Tibial artery (tissue), 4 donors: ENCODE measurements around the gene MORN5.

ENCODE experiments used
- DNase-seq, 2 donors: peaks; one replicate each; pipeline ENCODE4 v3.0.0-alpha.2; 2019
- H3K27ac ChIP-seq, 2 donors: fragments of 200-600 bp; sonication (generic) in 1 of 2; 1 replicate in 1 of 2; 2 replicates in 1 of 2; pipeline ENCODE4 v1.5.1; 2018 to 2019; ENCODE audit warnings: mild to moderate bottlenecking in 1 of 2
- H3K27me3 ChIP-seq, 2 donors: fragments of 200-600 bp; sonication (generic) in 1 of 2; one replicate each; pipeline versions ENCODE4 v1.5.1 to v1.6.0; 2016 to 2019
- H3K36me3 ChIP-seq, 3 donors: fragments of 200-600 bp; sonication (generic) in 2 of 3; one replicate each; pipeline ENCODE4 v1.5.1; 2016 to 2019; ENCODE audit warnings: mild to moderate bottlenecking in 2 of 3
- H3K4me1 ChIP-seq, 4 donors: fragments of 200-600 bp; sonication (generic) in 2 of 4; 1 replicate in 3 of 4; 2 replicates in 1 of 4; pipeline ENCODE4 v1.5.1; 2016 to 2019
- H3K4me3 ChIP-seq, 2 donors: fragments of 200-600 bp; sonication (generic) in 1 of 2; 1 replicate in 1 of 2; 2 replicates in 1 of 2; pipeline ENCODE4 v1.5.1; 2018 to 2019; ENCODE audit warnings: mild to moderate bottlenecking in 2 of 2
- H3K9me3 ChIP-seq, 3 donors: fragments of 200-600 bp; sonication (generic) in 1 of 3; one replicate each; pipeline ENCODE4 v1.5.1; 2016 to 2019
- CTCF ChIP-seq, 2 experiments: fragments of 200-600 bp in 1 of 2; fragments of 450-650 bp in 1 of 2; IDR thresholded peaks; one replicate each; pipeline ENCODE4 v1.5.1; 2017 to 2019; ENCODE audit warnings: antibody characterized with exemption in 2 of 2, mild to moderate bottlenecking in 1 of 2, moderate library complexity in 1 of 2
- intact Hi-C: fragments of 100-400 bp; cut with DNase I; formaldehyde crosslinking; loops from one replicate; pipeline ENCODE4 v1.15.0; 2023; ENCODE audit warnings: low total_unique reads

The MORN5 gene

DNA sequence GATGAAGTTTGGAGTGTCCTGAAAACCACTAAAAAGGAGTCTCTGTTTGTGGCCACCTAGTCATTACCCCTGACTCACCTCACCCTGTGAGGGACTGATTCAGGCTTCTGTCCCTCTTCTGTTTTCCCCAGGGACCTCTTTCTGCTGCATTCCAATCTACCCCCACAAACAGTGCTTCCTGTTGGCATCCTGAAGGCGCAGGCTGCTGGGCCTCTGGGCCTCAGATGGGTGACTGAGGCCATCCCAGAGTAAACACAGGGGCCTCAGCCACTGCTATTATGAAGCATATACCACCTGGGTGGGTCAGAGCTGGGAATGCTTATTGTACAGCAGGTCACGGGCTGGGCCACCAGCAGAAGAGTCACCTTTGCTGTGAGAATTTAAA lies 20.0 kb downstream of the MORN5 start:
- no peak for DNase-seq
- intact Hi-C loops: no loop called here
- Histone ChIP-seq H3K27me3 (peaks cover 0 to 27% of the 10 kb centered on the region in 2 donors), H3K9me3 (no peaks in the 10 kb centered on the region), H3K4me3 (no peak overlapping the region), H3K4me1 (no peaks in the 10 kb centered on the region), H3K36me3 (no peaks in the 10 kb centered on the region), H3K27ac (no peak overlapping the region)
- no peak for TF ChIP-seq CTCF (IDR thresholded peaks at IDR 0.05)

GRCh38 chr9:122180633-122181032 lies 20.9 kb downstream of the MORN5 start:
- Histone ChIP-seq H3K27me3 (peaks cover 0 to 22% of the 10 kb centered on the region in 2 donors), H3K4me3 (no peak overlapping the region), H3K4me1 (no peaks in the 10 kb centered on the region), H3K27ac (no peak overlapping the region), H3K36me3 (no peaks in the 10 kb centered on the region), H3K9me3 (no peaks in the 10 kb centered on the region)
- intact Hi-C loops: no loop called here
- TF ChIP-seq CTCF (IDR thresholded peaks at IDR 0.05): no peak
- no peak for DNase-seq

- no peak for TF ChIP-seq CTCF (IDR thresholded peaks at IDR 0.05)
- DNase-seq: no peak
- intact Hi-C loops: no loop called here
These were observed 23.8 kb downstream of the MORN5 start for GRCh38 chr9:122183501-122183900.

DNA sequence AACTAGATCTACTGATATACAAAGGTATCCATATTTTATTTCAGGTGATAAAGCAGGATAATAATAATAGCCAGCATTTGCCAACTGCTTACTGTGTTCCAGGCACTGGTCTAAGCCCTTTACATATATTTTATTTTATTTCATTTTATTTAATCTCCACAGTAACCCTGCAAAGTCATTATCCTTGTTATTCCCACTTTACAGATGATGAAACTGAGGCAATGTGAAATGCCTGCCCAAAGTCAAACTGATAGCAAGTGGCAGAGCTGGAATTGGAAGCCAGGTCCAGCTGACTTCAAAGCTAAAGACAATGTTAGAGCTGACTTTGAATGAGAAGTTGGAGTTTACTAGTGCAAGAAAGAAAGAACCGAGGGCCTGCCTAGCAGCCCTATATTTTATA lies 24.8 kb downstream of the MORN5 start:
- H3K27me3 ChIP-seq: peaks cover 0 to 15% of the 10 kb centered on the region in 2 donors
- no peak overlapping the region for H3K27ac ChIP-seq
- H3K9me3 ChIP-seq: no peaks in the 10 kb centered on the region
- no peaks in the 10 kb centered on the region for H3K4me1 ChIP-seq
- no peaks in the 10 kb centered on the region for H3K36me3 ChIP-seq
- H3K4me3 ChIP-seq: no peak overlapping the region
- no peak for TF ChIP-seq CTCF (IDR thresholded peaks at IDR 0.05)
- intact Hi-C loops: no loop called here
- DNase-seq: no peak

More at GRCh38 chr9:122183501-122183900, 23.8 kb downstream of the MORN5 start:
- H3K27me3 ChIP-seq: peaks cover 0 to 15% of the 10 kb centered on the region in 2 donors
- H3K36me3 ChIP-seq: no peaks in the 10 kb centered on the region
- no peaks in the 10 kb centered on the region for H3K9me3 ChIP-seq
- H3K27ac ChIP-seq: no peak overlapping the region
- H3K4me3 ChIP-seq: no peak overlapping the region
- no peaks in the 10 kb centered on the region for H3K4me1 ChIP-seq

- intact Hi-C loops: no loop called here
- Histone ChIP-seq H3K4me1 (no peaks in the 10 kb centered on the region), H3K27me3 (peaks cover 0 to 15% of the 10 kb centered on the region in 2 donors), H3K9me3 (no peaks in the 10 kb centered on the region), H3K4me3 (no peak overlapping the region), H3K36me3 (no peaks in the 10 kb centered on the region), H3K27ac (no peak overlapping the region)
- TF ChIP-seq CTCF (IDR thresholded peaks at IDR 0.05): no peak
- no peak for DNase-seq
These were observed 26.6 kb downstream of the MORN5 start for GRCh38 chr9:122186301-122186700.
